Hair follicle dermal papilla cell (primary cell): ENCODE results near the gene TMEM14B. TPM values are rescaled to one million over a fixed set of nuclear protein-coding genes. Genes with fewer than 3 reads are reported as not detected.

Experiments used
- small RNA-seq: library from RNA; depleted of rRNA; stranded (forward); fragments of <200 nt; gene quantifications from one replicate; pipeline ENCODE3, GENCODE V24; 2012
- total RNA-seq: library from RNA; depleted of rRNA; stranded (reverse); fragments of >200 nt; gene quantifications from 2 replicates; pipeline ENCODE4 v1.2.3, GENCODE V29; 2012

TMEM14B gene
- 41.4 and 45.5 TPM in 2 replicates for total RNA-seq

DNA sequence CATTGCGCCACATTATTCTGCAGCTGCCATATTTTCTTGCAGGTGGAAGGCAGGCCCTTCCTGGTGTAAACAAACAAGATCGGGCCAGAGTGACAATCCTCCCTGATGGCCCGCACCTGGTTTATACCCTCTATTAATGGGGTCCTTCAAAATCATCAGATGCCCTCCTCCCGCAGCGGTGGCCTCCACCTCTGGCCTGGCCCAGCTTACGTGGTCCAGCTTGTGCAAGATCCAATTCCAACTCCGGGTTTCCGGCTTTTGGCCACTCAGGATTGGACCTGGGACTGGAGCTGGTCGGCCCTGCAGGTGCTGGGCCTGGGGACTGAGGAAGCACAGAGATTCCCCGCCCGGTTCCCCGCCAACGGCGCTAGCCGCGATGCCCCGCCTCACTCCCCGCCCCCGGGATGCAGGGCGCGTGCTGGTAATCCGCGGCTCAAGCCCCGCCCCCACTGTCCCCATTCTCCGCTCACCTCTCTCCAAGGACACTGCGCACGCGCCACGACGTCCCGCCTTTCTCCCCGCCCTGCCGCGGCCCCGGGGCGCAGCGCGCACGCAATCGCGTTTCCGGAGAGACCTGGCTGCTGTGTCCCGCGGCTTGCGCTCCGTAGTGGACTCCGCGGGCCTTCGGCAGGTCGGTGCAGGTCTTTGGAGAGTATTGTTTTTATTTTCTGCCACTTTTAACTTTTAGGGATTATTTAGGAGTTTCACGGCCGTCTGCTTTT is at the start of gene TMEM14B:
TMEM14B (plus strand) TSS at position 555 of the 722 bp plus-strand sequence. CDS start 1,441 bp downstream, outside the sequence.

DNA sequence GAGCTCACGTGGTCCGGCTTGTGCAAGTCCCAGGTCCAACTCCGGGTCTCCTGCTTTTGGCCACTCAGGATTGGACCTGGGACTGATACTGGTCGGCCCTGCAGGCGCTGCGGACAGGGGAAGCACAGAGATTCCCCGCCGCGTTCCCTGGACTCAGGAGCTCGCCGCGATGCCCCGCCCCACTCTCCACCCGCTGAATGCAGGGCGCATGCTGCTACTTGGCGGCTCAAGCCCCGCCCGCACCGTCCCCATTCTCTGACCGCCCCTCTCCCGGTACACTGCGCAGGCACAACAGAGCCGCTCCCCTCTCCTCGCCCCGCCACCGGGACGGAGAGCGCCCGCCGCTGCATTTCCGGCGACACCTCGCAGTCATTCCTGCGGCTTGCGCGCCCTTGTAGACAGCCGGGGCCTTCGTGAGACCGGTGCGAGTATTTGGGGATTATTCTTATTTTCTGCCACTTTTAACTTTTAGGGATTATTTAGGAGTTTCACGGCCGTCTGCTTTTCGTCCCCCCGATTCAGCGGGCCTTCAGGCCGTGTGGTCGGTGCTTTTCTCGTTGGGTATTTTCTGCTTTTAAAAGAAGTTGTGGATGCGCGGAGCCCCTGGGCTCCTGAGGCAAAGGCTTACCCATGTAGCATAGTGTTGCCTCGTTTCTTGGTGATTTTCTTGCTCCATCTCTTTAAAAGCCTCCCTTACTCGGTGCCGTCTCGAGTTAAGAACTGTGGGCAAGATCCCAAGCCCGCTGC is 24.6 kb upstream of the TMEM14B start, which contains the start of gene TMEM14C:
TMEM14C (plus strand) TSS at position 251 of the 747 bp plus-strand sequence. CDS start 1,544 bp downstream, outside the sequence.

Small RNAs within 50 kb of the gene (small RNA-seq; reads per million reads assigned to genes)
- not detected for gene RNA5SP203

Other genes with a start within 250 kb of the TMEM14B start
- gene GCNT2, start 226.5 kb upstream of the TMEM14B start, total RNA-seq = 0.16 TPM in 1 of 2 replicates, not detected in the other
- 0.81 TPM in 1 of 2 replicates, not detected in the other for gene C6orf52, start 53.2 kb upstream of the TMEM14B start, total RNA-seq
- 15.1 and 18.2 TPM in 2 replicates for gene PAK1IP1, start 52.8 kb upstream of the TMEM14B start, total RNA-seq
- 92.0 and 93.6 TPM in 2 replicates for gene TMEM14C, start 24.7 kb upstream of the TMEM14B start, total RNA-seq
- gene MAK, start 90.7 kb downstream of the TMEM14B start, total RNA-seq = not detected in 2 replicates
- not detected in 2 replicates for gene GCM2, start 134.2 kb downstream of the TMEM14B start, total RNA-seq
- gene SYCP2L, start 139.2 kb downstream of the TMEM14B start, total RNA-seq = 0.16 TPM in 1 of 2 replicates, not detected in the other